GM21737 (cell line): ENCODE measurements around the gene MAEA.

Experiments used
- ATAC-seq: cut with Tn5 transposase; IDR thresholded peaks from one replicate; pipeline ENCODE4 v1.9.1; 2021; ENCODE audit warnings: mild to moderate bottlenecking, moderate library complexity; ENCODE audit not compliant: unreplicated experiment

MAEA gene

GRCh38 chr4:1298461-1298860 lies 8.8 kb downstream of the MAEA start:
- ATAC-seq: no peak

- no peak for ATAC-seq
These were observed 9.7 kb downstream of the MAEA start for GRCh38 chr4:1299301-1299860.

GRCh38 chr4:1300466-1301455 lies 11.1 kb downstream of the MAEA start:
- ATAC-seq: no peak

- no peak for ATAC-seq
These were observed 12.5 kb downstream of the MAEA start for GRCh38 chr4:1302159-1302558.

GRCh38 chr4:1305261-1305711 lies 15.6 kb downstream of the MAEA start:
- no peak for ATAC-seq

- ATAC-seq: no peak
These were observed 16.2 kb downstream of the MAEA start for GRCh38 chr4:1305781-1306455.

GRCh38 chr4:1307951-1308735 lies 18.5 kb downstream of the MAEA start:
- no peak for ATAC-seq

- peak; percentile 90 for ATAC-seq
These were observed 19.7 kb downstream of the MAEA start for GRCh38 chr4:1309261-1310010.

- ATAC-seq: no peak
These were observed 20.5 kb downstream of the MAEA start for GRCh38 chr4:1310031-1310795.

- no peak for ATAC-seq
These were observed 21.3 kb downstream of the MAEA start for GRCh38 chr4:1310796-1311631.

- ATAC-seq: no peak
These were observed 23.3 kb downstream of the MAEA start for GRCh38 chr4:1312821-1313640.

- no peak for ATAC-seq
These were observed 25.6 kb downstream of the MAEA start for GRCh38 chr4:1315306-1315705.

- ATAC-seq: no peak
These were observed 26.3 kb downstream of the MAEA start for GRCh38 chr4:1315836-1316536.

- ATAC-seq: no peak
These were observed 27.0 kb downstream of the MAEA start for GRCh38 chr4:1316537-1317168.

- no peak for ATAC-seq
These were observed 27.7 kb downstream of the MAEA start for GRCh38 chr4:1317177-1318045.

GRCh38 chr4:1318046-1318375 lies 28.3 kb downstream of the MAEA start:
- ATAC-seq: no peak
